ENCODE measurements around the gene NHS.
A peak's percentile ranks its signal among the peaks of the same experiment; 100 is the strongest.
"Not testable (repeated sequence)": the region's sequence is repeated elsewhere in the genome, so short reads cannot be mapped to it uniquely, and the experiment has no call there.

Gene NHS

DNA sequence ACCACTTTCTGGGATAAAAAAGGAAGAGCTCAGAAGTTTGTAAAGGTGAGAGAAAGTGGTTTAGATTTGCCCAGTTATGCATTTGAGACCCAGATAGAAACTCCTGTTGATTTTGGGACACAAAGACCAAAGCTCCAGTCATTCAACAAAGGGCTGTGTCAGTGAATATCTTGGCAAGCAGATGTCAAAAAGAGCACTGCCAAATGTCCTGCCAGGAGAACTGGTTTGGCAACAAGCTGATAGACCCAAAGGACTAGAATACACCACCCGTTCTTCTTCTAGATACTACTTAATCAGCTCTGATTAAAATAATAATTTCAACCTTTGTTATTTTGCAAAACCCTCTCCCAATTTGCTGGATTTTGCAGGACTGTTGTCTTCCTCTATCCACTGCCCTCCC lies 121.4 kb downstream of the NHS start:
- DNase-seq (ENCODE audit: low read depth in 3 of 3) = no peak

- no peak for DNase-seq (ENCODE audit: low read depth in 3 of 3)
Observed at GRCh38 chrX:17497193-17497592, 122.2 kb downstream of the NHS start.

DNA sequence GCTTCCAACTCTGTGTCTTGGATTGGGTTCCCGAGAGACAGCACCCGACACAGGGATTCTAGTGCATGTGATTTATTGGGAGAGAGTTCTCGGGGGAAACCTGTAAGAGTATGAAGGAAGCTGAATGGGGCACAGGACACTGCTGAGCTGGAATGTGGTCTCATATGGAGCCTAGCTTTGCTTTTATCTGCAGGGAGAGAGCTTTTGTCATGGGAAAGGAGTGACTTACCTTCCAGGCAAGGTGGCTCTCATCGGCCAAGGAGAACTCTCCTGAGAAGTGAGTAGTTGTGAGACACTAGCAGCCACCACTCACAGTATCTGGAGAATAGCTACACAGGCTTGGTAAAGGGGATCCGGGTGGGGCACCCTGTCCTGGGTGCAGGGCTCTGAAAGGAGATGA lies 124.5 kb downstream of the NHS start:
- DNase-seq (ENCODE audit: low read depth in 3 of 3) = no peak

DNA sequence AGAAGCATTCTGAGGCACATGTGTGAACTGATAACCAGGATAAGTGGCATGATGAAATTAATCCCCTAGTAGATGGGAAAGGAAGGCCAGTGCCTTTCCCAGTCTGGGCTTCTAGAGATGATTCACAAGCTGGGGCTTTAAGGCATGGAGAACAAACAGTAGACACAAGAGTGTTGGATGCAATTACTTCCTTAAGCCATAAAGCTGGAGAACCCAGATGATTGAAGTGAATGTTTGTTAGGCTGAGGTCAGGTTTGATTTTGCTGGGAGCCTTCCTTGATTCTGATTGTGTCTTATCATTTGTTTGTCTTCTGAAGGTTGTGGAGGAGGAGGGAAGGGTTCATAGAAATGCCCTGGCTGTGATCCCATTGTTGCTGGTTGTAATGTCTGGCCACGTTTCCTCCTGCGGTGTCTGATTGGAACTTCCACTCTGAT lies 125.2 kb downstream of the NHS start:
- DNase-seq (ENCODE audit: low read depth in 3 of 3) = no peak

DNA sequence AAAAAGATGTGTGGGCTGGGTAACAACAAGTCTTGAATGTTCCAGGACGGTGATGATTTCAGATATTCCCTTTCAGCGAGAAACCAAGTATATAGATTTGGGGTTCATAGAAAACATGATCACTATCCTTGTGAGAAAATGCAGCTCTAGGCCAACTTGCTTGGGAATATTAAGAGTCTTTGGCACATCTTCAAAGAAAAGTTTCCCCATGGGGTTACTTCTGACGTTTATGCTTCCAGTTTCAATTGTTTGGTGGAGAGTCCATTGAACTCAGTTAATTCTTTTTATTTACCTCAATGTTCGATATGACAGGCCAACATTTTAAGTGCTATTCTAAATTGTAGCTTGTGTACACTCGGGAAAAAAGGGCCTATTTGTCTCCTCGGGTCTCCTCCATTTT lies 126.7 kb downstream of the NHS start:
- DNase-seq (ENCODE audit: low read depth in 3 of 3) = no peak

- DNase-seq (ENCODE audit: low read depth in 3 of 3) = not testable (repeated sequence)
Observed at GRCh38 chrX:17506352-17506751, 131.4 kb downstream of the NHS start.

- no peak for DNase-seq (ENCODE audit: low read depth in 3 of 3)
Observed at GRCh38 chrX:17511556-17511955, 136.6 kb downstream of the NHS start.

- DNase-seq (ENCODE audit: low read depth in 3 of 3) = no peak
Observed at GRCh38 chrX:17519358-17519757, 144.4 kb downstream of the NHS start.

GRCh38 chrX:17520016-17520615 lies 145.1 kb downstream of the NHS start:
- DNase-seq (ENCODE audit: low read depth in 3 of 3) = no peak

GRCh38 chrX:17521871-17522693 lies 147.1 kb downstream of the NHS start:
- no peak for DNase-seq (ENCODE audit: low read depth in 3 of 3)

DNA sequence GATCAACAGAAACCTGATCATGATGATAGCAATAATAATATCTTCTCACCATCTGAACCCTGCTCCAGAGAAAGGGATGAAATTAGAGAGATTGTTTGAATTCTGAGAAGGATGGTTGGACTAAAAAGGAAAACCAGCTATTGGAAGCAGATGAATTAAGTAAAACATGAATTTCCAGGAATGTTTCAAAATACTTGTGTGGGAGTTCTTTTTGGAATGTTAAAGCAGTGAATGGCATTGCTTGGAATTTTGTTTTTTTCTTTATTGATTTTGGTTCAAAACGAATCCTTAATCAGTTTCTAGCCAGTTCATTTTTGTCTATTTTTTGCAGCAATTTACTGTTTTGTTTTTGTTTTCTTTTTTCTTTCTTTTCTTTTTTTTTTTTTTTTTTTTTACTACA lies 150.3 kb downstream of the NHS start:
- no peak for DNase-seq (ENCODE audit: low read depth in 3 of 3)

DNA sequence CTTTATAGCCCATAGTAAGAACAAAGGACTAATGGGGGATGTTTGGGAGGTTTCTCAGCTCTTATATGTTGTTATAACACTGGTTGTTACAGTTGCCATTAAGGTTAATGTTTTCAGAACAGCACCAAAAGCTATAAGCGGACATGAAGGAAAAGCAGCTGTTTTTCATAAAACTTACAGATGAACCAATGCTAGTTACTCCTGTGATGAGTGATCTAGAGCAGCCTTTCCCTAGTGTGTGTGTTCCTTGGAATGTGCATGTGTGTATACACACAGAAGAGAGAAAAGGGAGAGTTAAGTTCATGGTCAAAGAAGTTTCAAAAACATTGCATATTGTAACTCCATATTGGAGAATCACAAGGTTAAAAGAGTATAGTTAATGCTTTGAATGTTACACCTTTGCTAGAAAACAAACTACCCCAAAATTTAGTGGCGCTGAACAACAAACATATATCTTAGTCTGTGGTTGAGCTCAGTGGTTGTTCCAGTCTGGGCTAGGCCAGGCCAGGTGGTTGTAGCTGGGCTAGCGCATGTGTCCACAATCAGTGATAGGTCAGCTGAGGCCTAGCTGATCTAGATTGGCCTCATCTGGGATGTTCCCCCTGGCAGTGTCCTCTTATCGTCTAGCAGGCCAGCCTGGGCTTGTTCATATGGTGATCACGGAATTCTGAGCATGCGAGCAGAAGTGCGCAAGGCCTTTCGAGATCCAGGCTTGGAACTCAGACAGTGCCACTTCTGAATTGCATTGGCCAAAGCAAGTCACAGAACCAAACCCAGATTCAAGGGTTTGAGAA lies 151.0 kb downstream of the NHS start:
- no peak for DNase-seq (ENCODE audit: low read depth in 3 of 3)

- DNase-seq (ENCODE audit: low read depth in 3 of 3) = no peak
Observed at GRCh38 chrX:17527135-17527701, 152.2 kb downstream of the NHS start.

DNA sequence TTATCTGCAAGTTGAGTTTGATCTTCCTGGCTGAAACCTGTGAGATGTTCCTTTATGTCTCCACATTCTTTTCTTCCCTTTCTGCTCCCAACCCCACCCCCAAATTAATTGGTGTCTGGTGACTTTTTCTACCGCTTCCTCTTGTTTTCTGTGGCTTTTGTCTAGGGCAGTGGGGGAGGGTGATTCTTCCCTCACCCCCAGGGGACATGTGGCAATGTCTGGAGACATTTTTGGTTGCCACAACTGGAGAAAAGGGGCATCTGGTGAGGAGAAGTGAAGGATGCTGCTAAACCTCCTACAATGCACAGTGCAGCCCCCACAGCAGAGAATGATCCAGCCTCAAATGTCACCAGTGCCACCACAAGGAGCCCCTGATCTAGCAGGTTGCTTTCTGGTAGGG lies 152.9 kb downstream of the NHS start:
- no peak for DNase-seq (ENCODE audit: low read depth in 3 of 3)

DNA sequence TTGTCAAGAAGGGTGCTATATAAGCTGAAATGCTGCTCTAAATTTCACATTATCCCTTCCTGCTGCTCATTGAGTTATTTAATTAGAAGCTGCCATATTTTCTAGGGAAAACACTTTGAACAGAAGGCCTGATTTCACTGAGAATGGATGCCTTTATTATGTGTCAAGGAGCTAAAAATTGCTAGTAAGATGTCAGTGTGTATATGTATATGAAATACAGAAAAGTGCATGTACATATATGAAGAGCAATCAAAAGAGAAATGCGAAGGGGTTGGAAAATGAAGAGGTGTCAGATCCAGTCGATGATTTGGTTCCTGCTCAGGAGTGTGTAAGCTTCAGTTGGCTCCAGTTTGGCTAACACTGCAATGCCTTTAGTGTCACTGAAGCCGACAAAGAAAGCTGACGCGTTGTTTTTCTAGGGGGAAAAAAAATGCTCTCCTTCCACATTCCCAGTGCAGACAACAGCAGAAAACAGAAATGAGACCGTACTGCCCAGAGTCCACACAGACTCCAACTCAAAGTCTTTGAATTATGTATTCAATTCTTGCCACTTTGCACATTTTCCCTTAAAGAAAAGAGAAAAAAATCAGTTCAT lies 154.2 kb downstream of the NHS start:
- DNase-seq (ENCODE audit: low read depth in 3 of 3) = no peak

DNA sequence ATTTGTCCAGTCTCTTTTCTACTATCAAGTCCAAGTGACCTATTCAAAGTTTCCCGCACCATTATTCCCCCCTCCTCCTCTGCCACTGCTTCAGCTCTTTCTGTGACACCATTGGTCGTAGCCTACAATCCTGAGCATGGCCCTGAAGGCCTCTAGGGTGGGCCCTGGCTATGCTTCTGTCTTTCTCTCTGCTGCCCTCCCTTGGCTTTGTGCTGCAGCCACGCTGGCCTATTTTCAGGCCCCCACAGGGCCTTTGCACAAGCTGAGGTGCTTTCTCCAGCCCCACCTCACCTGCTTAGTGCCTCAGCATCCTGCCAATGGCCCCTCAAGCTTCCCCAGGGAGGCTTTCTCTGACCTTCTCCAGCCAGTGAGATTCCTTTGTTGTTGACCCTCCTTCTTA lies 156.5 kb downstream of the NHS start:
- DNase-seq (ENCODE audit: low read depth in 3 of 3) = no peak

GRCh38 chrX:17535229-17535628 lies 160.2 kb downstream of the NHS start:
- DNase-seq (ENCODE audit: low read depth in 3 of 3) = peak; percentile 2 to 43 (median 7)

DNA sequence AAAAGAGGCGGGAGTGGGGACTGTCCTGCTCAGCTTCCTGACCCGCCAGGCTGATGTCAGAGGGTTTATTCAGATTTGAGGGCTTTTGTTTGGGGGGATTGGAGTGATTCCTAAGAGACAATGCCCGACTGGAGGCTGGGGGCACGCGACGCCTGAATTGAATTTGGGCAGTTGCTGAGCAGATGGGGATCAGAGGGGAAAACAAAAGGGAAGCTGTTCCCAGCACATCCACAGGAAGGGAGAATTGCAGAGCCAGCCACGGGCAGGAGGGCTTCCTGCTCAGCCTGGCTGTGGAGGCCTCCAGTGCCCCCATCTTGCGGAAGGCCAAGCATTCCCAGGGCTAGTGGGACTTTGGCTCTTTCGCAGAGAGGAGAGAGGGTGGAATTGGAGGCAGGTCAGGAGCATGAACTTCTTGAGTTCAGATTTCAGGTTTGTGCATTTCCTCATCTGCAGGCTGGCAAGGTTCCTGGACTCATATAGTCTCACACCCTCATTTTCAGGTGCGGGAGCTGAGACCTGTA lies 162.8 kb downstream of the NHS start:
- DNase-seq (ENCODE audit: low read depth in 3 of 3) = no peak

DNA sequence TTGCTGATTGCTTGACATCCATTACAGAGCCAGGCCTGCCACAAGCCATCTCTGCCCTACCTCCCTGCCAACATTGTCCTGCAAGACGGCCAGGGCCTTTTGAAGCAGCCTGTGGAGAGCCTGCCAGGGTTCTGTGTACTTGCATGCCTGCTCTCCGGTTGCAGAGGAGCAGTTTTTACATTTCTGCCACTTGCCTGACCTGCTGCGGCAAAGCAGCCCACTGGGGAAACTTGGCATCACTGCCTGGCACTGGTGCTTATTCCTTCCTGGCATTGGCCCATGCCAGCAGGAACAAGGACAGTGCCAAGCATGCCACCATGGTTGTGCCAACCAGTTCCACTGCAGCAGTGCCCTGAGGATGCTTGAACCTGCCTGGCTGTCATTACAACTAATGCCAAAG lies 167.1 kb downstream of the NHS start:
- no peak for DNase-seq (ENCODE audit: low read depth in 3 of 3)

- no peak for DNase-seq (ENCODE audit: low read depth in 3 of 3)
Observed at GRCh38 chrX:17544821-17545220, 169.8 kb downstream of the NHS start.

GRCh38 chrX:17546356-17546755 lies 171.4 kb downstream of the NHS start:
- DNase-seq (ENCODE audit: low read depth in 3 of 3) = no peak

- no peak for DNase-seq (ENCODE audit: low read depth in 3 of 3)
Observed at GRCh38 chrX:17547658-17548057, 172.7 kb downstream of the NHS start.

Data from stimulated activated CD4-positive, alpha-beta T cell treated with anti-CD3 and anti-CD28 coated beads, TNF-alpha, amount 100 ng/mL, for 24 hours (primary cell).